ENCODE results near the gene NEDD4L.

Gene NEDD4L

DNA sequence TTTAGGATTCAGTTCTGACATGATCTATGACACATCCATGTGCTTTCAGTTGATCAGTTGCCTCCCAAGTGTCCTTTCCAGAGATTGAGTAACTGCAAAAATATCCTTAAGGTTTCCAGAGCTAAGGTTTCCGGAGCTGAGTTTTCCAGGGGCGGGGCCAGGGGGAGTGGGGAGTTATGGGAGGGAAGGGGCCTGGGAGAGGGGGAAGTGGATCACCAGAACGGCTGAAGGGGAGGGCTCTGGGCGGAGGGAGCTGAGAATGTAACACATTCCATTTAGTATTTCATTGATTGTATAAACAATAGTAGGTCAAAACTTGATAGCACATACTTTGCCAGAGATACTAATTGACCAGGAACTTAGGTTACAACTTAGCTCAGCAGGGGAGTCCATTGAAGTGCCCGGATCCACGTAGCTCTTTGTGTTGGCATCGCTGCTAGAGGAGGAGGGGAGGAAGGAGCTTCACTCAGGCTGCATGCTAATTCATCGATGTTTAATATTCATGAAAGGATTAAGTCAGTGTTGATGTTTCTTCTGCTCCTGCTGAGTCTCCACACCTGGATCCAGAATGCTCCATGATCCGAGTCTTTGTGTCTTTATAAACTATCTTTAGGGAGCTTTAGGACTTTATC is 295.1 kb downstream of the NEDD4L start:
- TF ChIP-seq, protein P1, sequence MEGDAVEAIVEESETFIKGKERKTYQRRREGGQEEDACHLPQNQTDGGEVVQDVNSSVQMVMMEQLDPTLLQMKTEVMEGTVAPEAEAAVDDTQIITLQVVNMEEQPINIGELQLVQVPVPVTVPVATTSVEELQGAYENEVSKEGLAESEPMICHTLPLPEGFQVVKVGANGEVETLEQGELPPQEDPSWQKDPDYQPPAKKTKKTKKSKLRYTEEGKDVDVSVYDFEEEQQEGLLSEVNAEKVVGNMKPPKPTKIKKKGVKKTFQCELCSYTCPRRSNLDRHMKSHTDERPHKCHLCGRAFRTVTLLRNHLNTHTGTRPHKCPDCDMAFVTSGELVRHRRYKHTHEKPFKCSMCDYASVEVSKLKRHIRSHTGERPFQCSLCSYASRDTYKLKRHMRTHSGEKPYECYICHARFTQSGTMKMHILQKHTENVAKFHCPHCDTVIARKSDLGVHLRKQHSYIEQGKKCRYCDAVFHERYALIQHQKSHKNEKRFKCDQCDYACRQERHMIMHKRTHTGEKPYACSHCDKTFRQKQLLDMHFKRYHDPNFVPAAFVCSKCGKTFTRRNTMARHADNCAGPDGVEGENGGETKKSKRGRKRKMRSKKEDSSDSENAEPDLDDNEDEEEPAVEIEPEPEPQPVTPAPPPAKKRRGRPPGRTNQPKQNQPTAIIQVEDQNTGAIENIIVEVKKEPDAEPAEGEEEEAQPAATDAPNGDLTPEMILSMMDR (IDR thresholded peaks at IDR 0.05; ENCODE audit: extremely low read depth, missing control alignments): no peak
- no peak for DNase-seq (ENCODE audit: low spot score)

- DNase-seq (ENCODE audit: low spot score): no peak
- TF ChIP-seq, protein P1 (IDR thresholded peaks at IDR 0.05; ENCODE audit: extremely low read depth, missing control alignments): no peak
Observed at GRCh38 chr18:58339890-58340289, 295.9 kb downstream of the NEDD4L start.

DNA sequence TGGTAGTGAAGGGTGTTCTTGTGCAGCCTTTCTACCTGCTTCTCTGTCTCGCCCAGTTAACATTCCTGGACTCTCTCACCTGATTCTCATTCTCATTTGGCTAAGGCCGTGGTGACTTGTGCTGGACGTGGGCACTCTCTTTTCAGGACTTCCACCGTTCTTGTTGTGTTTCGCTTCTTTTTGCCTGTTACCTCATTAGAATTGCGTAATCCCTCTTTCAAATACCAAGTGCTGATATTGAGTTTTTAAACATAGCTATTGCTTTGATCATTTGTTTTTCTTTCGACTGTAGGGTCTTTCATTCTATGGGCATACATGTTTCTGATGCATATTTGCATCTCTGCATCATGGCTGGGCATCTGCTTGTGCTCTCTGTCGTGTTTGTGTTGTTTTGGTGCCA is 297.9 kb downstream of the NEDD4L start:
- no peak for DNase-seq (ENCODE audit: low spot score)
- TF ChIP-seq, protein P1 (IDR thresholded peaks at IDR 0.05; ENCODE audit: extremely low read depth, missing control alignments): no peak

GRCh38 chr18:58344080-58344670 is 300.1 kb downstream of the NEDD4L start:
- no peak for DNase-seq (ENCODE audit: low spot score)
- TF ChIP-seq, protein P1 (IDR thresholded peaks at IDR 0.05; ENCODE audit: extremely low read depth, missing control alignments): no peak

GRCh38 chr18:58344861-58345463 is 300.9 kb downstream of the NEDD4L start:
- TF ChIP-seq, protein P1 (IDR thresholded peaks at IDR 0.05; ENCODE audit: extremely low read depth, missing control alignments): no peak
- no peak for DNase-seq (ENCODE audit: low spot score)

GRCh38 chr18:58345875-58346274 is 301.8 kb downstream of the NEDD4L start:
- TF ChIP-seq, protein P1 (IDR thresholded peaks at IDR 0.05; ENCODE audit: extremely low read depth, missing control alignments): no peak
- DNase-seq (ENCODE audit: low spot score): no peak

- no peak for DNase-seq (ENCODE audit: low spot score)
- TF ChIP-seq, protein P1 (IDR thresholded peaks at IDR 0.05; ENCODE audit: extremely low read depth, missing control alignments): no peak
Observed at GRCh38 chr18:58347135-58347534, 303.1 kb downstream of the NEDD4L start.

Measured in GM20000 (cell line).